Prostate gland (tissue), 2 donors: Measurements from ENCODE around the gene SAMD9.

Experiments used
- CTCF ChIP-seq, 4 experiments: fragments of 200-600 bp in 2 of 4; fragments of 450-650 bp in 2 of 4; sonication (generic) in 2 of 4; IDR thresholded peaks; 1 replicate in 3 of 4; 2 replicates in 1 of 4; pipeline ENCODE4 v1.5.1; 2016 to 2019; ENCODE audit warnings: antibody characterized with exemption in 4 of 4, mild to moderate bottlenecking in 2 of 4, moderate library complexity in 2 of 4
- POLR2A ChIP-seq: fragments of 450-650 bp; IDR thresholded peaks from one replicate; pipeline ENCODE4 v1.6.1; 2016; ENCODE audit warnings: antibody characterized with exemption, mild to moderate bottlenecking

GRCh38 chr7:93117327-93117726, 452 bp downstream of the SAMD9 start:
- TF ChIP-seq CTCF (IDR thresholded peaks at IDR 0.05) = no peak
- TF ChIP-seq POLR2A = no peak
